Vagina (tissue), 2 donors: Measurements from ENCODE around the gene ASCC2. TPM values are rescaled to one million over a fixed set of nuclear protein-coding genes. Genes with fewer than 3 reads are reported as not detected.
"Not testable (repeated sequence)": the region's sequence is repeated elsewhere in the genome, so short reads cannot be mapped to it uniquely, and the experiment has no call there.

ENCODE experiments used
- DNase-seq, 2 donors: peaks; one replicate each; pipeline ENCODE4 v3.0.0-alpha.2; 2017; ENCODE audit errors: extremely low spot score in 2 of 2
- H3K27ac ChIP-seq: fragments of 200-600 bp; sonication (generic); one replicate; pipeline ENCODE4 v1.5.1; 2019
- H3K27me3 ChIP-seq: fragments of 200-600 bp; sonication (generic); one replicate; pipeline ENCODE4 v1.5.1; 2019
- H3K36me3 ChIP-seq, 2 donors: fragments of 200-600 bp; sonication (generic); one replicate each; pipeline ENCODE4 v1.5.1; 2017 to 2019
- H3K4me1 ChIP-seq: fragments of 200-600 bp; sonication (generic); one replicate; pipeline ENCODE4 v1.5.1; 2019
- H3K4me3 ChIP-seq, 2 donors: fragments of 200-600 bp; sonication (generic); 1 replicate in 1 of 2; 2 replicates in 1 of 2; pipeline ENCODE4 v1.5.1; 2016 to 2019
- H3K9me3 ChIP-seq: fragments of 200-600 bp; sonication (generic); one replicate; pipeline ENCODE4 v1.5.1; 2019
- POLR2A ChIP-seq, 2 donors: fragments of 450-650 bp; IDR thresholded peaks; one replicate each; pipeline ENCODE4 v1.6.1; 2017; ENCODE audit warnings: antibody characterized with exemption in 2 of 2, mild to moderate bottlenecking in 2 of 2, moderate library complexity in 2 of 2
- POLR2AphosphoS5 ChIP-seq, 2 donors: sonication (generic); formaldehyde crosslinking; IDR thresholded peaks; one replicate each; pipeline ENCODE4 v1.9.0; 2017; ENCODE audit warnings: antibody characterized with exemption in 2 of 2, mild to moderate bottlenecking in 2 of 2, low read depth in 1 of 2; ENCODE audit not compliant: insufficient read depth in 1 of 2
- intact Hi-C: fragments of 100-400 bp; cut with DNase I; formaldehyde crosslinking; loops from one replicate; pipeline ENCODE4 v1.15.1; 2023
- total RNA-seq: library from RNA; depleted of rRNA; stranded (reverse); fragments of >200 nt; gene quantifications from one replicate; pipeline ENCODE4 v1.2.3, GENCODE V29; 2016
- TF ChIP-seq, protein P1 (sequence below), 3 experiments: fragments of 450-650 bp in 2 of 3; fragments of 200-600 bp in 1 of 3; sonication (generic) in 1 of 3; IDR thresholded peaks; one replicate each; pipeline ENCODE4 v1.5.1; 2017 to 2019; ENCODE audit warnings: antibody characterized with exemption in 3 of 3, mild to moderate bottlenecking in 2 of 3, moderate library complexity in 2 of 3

Gene ASCC2
- total RNA-seq, 1 donor from 2014 or later, result 62.6 TPM

- intact Hi-C loops, result no loop called here
- Histone ChIP-seq H3K4me3 (no peak overlapping the region), H3K4me1 (no peaks in the 10 kb centered on the region), H3K27me3 (no peaks in the 10 kb centered on the region), H3K9me3 (no peaks in the 10 kb centered on the region), H3K36me3 (no peaks in the 10 kb centered on the region), H3K27ac (no peak overlapping the region)
- no peak for DNase-seq
- TF ChIP-seq, protein P1, sequence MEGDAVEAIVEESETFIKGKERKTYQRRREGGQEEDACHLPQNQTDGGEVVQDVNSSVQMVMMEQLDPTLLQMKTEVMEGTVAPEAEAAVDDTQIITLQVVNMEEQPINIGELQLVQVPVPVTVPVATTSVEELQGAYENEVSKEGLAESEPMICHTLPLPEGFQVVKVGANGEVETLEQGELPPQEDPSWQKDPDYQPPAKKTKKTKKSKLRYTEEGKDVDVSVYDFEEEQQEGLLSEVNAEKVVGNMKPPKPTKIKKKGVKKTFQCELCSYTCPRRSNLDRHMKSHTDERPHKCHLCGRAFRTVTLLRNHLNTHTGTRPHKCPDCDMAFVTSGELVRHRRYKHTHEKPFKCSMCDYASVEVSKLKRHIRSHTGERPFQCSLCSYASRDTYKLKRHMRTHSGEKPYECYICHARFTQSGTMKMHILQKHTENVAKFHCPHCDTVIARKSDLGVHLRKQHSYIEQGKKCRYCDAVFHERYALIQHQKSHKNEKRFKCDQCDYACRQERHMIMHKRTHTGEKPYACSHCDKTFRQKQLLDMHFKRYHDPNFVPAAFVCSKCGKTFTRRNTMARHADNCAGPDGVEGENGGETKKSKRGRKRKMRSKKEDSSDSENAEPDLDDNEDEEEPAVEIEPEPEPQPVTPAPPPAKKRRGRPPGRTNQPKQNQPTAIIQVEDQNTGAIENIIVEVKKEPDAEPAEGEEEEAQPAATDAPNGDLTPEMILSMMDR (IDR thresholded peaks at IDR 0.05), result no peak
- no peak for TF ChIP-seq POLR2AphosphoS5 (IDR thresholded peaks at IDR 0.05; ENCODE audit: insufficient read depth in 1 of 2, low read depth in 1 of 2)
- no peak for TF ChIP-seq POLR2A (IDR thresholded peaks at IDR 0.05)
Observed at GRCh38 chr22:29756341-29756740, 81.7 kb downstream of the ASCC2 start.

- no peak for DNase-seq
- Histone ChIP-seq H3K36me3 (no peaks in the 10 kb centered on the region), H3K27me3 (no peaks in the 10 kb centered on the region), H3K4me3 (no peak overlapping the region), H3K9me3 (no peaks in the 10 kb centered on the region), H3K27ac (no peak overlapping the region), H3K4me1 (no peaks in the 10 kb centered on the region)
- no peak for TF ChIP-seq POLR2A (IDR thresholded peaks at IDR 0.05)
- TF ChIP-seq, protein P1 (IDR thresholded peaks at IDR 0.05), result no peak
- no peak for TF ChIP-seq POLR2AphosphoS5 (IDR thresholded peaks at IDR 0.05; ENCODE audit: insufficient read depth in 1 of 2, low read depth in 1 of 2)
- intact Hi-C loops, result no loop called here
Observed at GRCh38 chr22:29755889-29756288, 82.2 kb downstream of the ASCC2 start.

- H3K4me3 ChIP-seq, H3K27ac ChIP-seq, intact Hi-C loops, DNase-seq, H3K9me3 ChIP-seq, H3K27me3 ChIP-seq, H3K36me3 ChIP-seq, H3K4me1 ChIP-seq: not testable (repeated sequence)
Observed at GRCh38 chr22:29754658-29755395, 83.2 kb downstream of the ASCC2 start.

DNA sequence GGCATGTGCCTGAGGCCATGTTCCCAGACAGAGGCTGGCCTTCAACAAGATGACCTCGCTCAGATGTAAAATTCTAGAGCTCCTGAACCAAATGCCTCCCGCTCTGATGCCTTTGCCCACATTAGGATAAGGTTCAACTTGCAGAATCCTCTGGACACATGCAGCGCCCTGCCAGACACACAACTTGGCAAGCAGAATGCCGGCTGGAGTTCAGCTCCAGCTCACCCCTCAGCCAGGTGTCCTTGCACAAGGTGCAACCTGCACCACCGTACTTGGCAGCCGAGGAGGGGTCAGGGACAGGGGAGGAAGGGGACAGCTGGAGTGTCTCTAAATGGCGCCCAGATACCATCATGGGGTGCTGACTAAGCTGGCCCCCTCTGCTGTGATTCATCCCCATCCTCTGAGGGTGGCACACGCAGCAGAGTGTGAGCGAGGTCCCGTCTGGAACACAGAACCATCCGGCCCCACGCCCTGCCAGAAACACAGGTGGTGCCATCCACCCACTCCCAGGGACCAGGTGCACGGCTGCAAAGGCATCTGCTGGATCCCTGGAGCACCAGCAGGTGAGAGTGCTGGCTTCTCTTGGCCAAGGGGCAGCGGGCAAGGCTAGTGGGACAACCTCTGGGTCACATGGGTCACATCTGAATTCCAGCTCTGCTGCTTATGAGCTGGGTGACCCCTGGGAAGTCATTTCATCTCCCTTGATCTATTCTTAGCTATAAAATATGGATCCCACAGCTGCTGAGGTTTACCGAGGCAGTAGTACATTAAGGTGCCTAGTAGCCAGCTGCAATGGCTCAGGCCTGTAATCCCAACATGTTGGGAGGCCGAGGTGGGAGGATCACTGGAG is 84.0 kb downstream of the ASCC2 start:
- DNase-seq, result no peak
- Histone ChIP-seq H3K9me3 (no peaks in the 10 kb centered on the region), H3K4me1 (no peaks in the 10 kb centered on the region), H3K27ac (no peak overlapping the region), H3K4me3 (no peak overlapping the region), H3K27me3 (no peaks in the 10 kb centered on the region), H3K36me3 (no peaks in the 10 kb centered on the region)
- TF ChIP-seq POLR2A (IDR thresholded peaks at IDR 0.05) (no peak), POLR2AphosphoS5 (IDR thresholded peaks at IDR 0.05; ENCODE audit: insufficient read depth in 1 of 2, low read depth in 1 of 2) (no peak)
- TF ChIP-seq, protein P1 (IDR thresholded peaks at IDR 0.05), result no peak
- intact Hi-C loops, result no loop called here

DNA sequence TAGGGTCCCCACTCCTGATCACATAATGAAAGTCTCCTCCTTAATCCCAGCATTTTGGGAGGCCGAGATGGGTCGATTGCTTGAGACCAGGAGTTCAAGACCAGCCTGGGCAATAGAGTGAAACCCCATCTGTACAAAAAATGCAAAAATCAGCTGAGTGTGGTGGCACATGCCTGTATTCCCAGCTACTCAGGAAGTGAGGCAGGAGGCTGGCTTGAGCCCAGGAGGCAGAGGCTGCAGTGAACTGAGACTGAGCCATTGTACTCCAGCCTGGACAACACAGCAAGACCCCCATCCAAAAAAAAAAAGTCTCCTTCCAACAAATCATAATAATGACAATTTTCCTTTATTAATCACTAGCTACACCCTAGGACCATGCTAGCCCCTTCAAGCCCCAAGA is 86.4 kb downstream of the ASCC2 start:
- H3K4me1 ChIP-seq, result no peaks in the 10 kb centered on the region
- TF ChIP-seq, protein P1 (IDR thresholded peaks at IDR 0.05), result no peak
- TF ChIP-seq POLR2A (IDR thresholded peaks at IDR 0.05) (no peak), POLR2AphosphoS5 (IDR thresholded peaks at IDR 0.05; ENCODE audit: insufficient read depth in 1 of 2, low read depth in 1 of 2) (no peak)
- no peak for DNase-seq
- no peaks in the 10 kb centered on the region for H3K36me3 ChIP-seq
- H3K4me3 ChIP-seq, result no peak overlapping the region
- H3K27me3 ChIP-seq, result no peaks in the 10 kb centered on the region
- H3K9me3 ChIP-seq, result no peaks in the 10 kb centered on the region
- H3K27ac ChIP-seq, result no peak overlapping the region
- intact Hi-C loops, result no loop called here
